Measurements from ENCODE around the gene BGLAP. TPM values are rescaled to one million over a fixed set of nuclear protein-coding genes. Genes with fewer than 3 reads are reported as not detected.

The BGLAP gene
- total RNA-seq, 1 experiment from 2014 or later = 2.4 TPM

GRCh38 chr1:156228501-156228900 is 13.5 kb upstream of the BGLAP start:
- CTCF ChIA-PET = interaction anchor here (0.6 kb wide), 1 partner anchor 485 kb away, joined by 7 read pairs; no protein-coding TSS in a partner anchor
- Histone ChIP-seq H3K4me1 (ENCODE audit: insufficient read depth, low read length, poor library complexity, severe bottlenecking) (peaks cover 12% of the 10 kb centered on the region), H3K27ac (ENCODE audit: low read depth, low read length, poor library complexity, severe bottlenecking) (no peak overlapping the region), H3K27me3 (replicated peaks; ENCODE audit: insufficient read depth, low read depth, low read length, poor library complexity) (no peaks in the 10 kb centered on the region), H3K4me3 (ENCODE audit: low read depth, low read length, poor library complexity, severe bottlenecking) (no peak overlapping the region), H3K9me3 (ENCODE audit: low read depth, low read length, poor library complexity, severe bottlenecking) (no peaks in the 10 kb centered on the region), H3K36me3 (ENCODE audit: insufficient read depth, low read length, poor library complexity, severe bottlenecking) (peaks cover 15% of the 10 kb centered on the region)
- no TSS peak for BruUV-seq (replicated peaks)
- POLR2A ChIA-PET (ENCODE audit: low non-redundant PET) = no interaction called here
- TF ChIP-seq EZH2 (IDR thresholded peaks at IDR 0.05; ENCODE audit: borderline replicate concordance, low read depth, low read length, poor library complexity, severe bottlenecking) (no peak), CTCF (conservative IDR thresholded peaks at IDR 0.05; ENCODE audit: low read depth, low read length) (no peak)
- no peak for DNase-seq (ENCODE audit: low spot score)
- intact Hi-C loops (cut with micrococcal nuclease; ENCODE audit: unreplicated experiment) = no loop called here

- POLR2A ChIA-PET (ENCODE audit: low non-redundant PET) = no interaction called here
- no TSS peak for BruUV-seq (replicated peaks)
- Histone ChIP-seq H3K4me3 (ENCODE audit: low read depth, low read length, poor library complexity, severe bottlenecking) (no peak overlapping the region), H3K36me3 (ENCODE audit: insufficient read depth, low read length, poor library complexity, severe bottlenecking) (peaks cover 10% of the 10 kb centered on the region), H3K4me1 (ENCODE audit: insufficient read depth, low read length, poor library complexity, severe bottlenecking) (peaks cover 12% of the 10 kb centered on the region), H3K27ac (ENCODE audit: low read depth, low read length, poor library complexity, severe bottlenecking) (no peak overlapping the region), H3K27me3 (replicated peaks; ENCODE audit: insufficient read depth, low read depth, low read length, poor library complexity) (no peaks in the 10 kb centered on the region), H3K9me3 (ENCODE audit: low read depth, low read length, poor library complexity, severe bottlenecking) (no peaks in the 10 kb centered on the region)
- CTCF ChIA-PET = no interaction called here
- no peak for DNase-seq (ENCODE audit: low spot score)
- TF ChIP-seq EZH2 (IDR thresholded peaks at IDR 0.05; ENCODE audit: borderline replicate concordance, low read depth, low read length, poor library complexity, severe bottlenecking) = no peak
- TF ChIP-seq CTCF (conservative IDR thresholded peaks at IDR 0.05; ENCODE audit: low read depth, low read length) = no peak
- intact Hi-C loops (cut with micrococcal nuclease; ENCODE audit: unreplicated experiment) = no loop called here
Observed at GRCh38 chr1:156229809-156230472, 12.0 kb upstream of the BGLAP start.

GRCh38 chr1:156230473-156230837 is 11.5 kb upstream of the BGLAP start:
- H3K27ac ChIP-seq (ENCODE audit: low read depth, low read length, poor library complexity, severe bottlenecking) = no peak overlapping the region
- H3K4me1 ChIP-seq (ENCODE audit: insufficient read depth, low read length, poor library complexity, severe bottlenecking) = peaks cover 12% of the 10 kb centered on the region
- H3K36me3 ChIP-seq (ENCODE audit: insufficient read depth, low read length, poor library complexity, severe bottlenecking) = peaks cover 10% of the 10 kb centered on the region
- no peaks in the 10 kb centered on the region for H3K27me3 ChIP-seq (replicated peaks; ENCODE audit: insufficient read depth, low read depth, low read length, poor library complexity)
- CTCF ChIA-PET = no interaction called here
- no peaks in the 10 kb centered on the region for H3K9me3 ChIP-seq (ENCODE audit: low read depth, low read length, poor library complexity, severe bottlenecking)
- POLR2A ChIA-PET (ENCODE audit: low non-redundant PET) = no interaction called here
- TF ChIP-seq EZH2 (IDR thresholded peaks at IDR 0.05; ENCODE audit: borderline replicate concordance, low read depth, low read length, poor library complexity, severe bottlenecking) = no peak
- TF ChIP-seq CTCF (conservative IDR thresholded peaks at IDR 0.05; ENCODE audit: low read depth, low read length) = no peak
- BruUV-seq (replicated peaks) = no TSS peak
- no peak for DNase-seq (ENCODE audit: low spot score)
- H3K4me3 ChIP-seq (ENCODE audit: low read depth, low read length, poor library complexity, severe bottlenecking) = no peak overlapping the region
- intact Hi-C loops (cut with micrococcal nuclease; ENCODE audit: unreplicated experiment) = no loop called here
